Measurements from ENCODE around the gene PICALM. TPM values are rescaled to one million over a fixed set of nuclear protein-coding genes. Genes with fewer than 3 reads are reported as not detected.

Gene PICALM
- total and polyA plus RNA-seq, 2 donors (not counting 1 experiment from before 2014, with no cell fraction given), result 48.4 to 165 TPM

GRCh38 chr11:85923455-85923854 lies 145.4 kb downstream of the PICALM start:
- peaks cover 31% of the 10 kb centered on the region for H3K27me3 Mint-ChIP-seq
- Histone ChIP-seq H3K79me2 (ENCODE audit: control insufficient read depth, insufficient read depth, low read length) (no peaks in the 10 kb centered on the region), H3K9ac (ENCODE audit: low read length) (no peak overlapping the region), H3K9me3 (ENCODE audit: control extremely low read depth in 1 of 3, control insufficient read depth in 2 of 3, insufficient read depth in 1 of 3, low read length in 2 of 3) (peaks cover 0 to 5% (median 0%) of the 10 kb centered on the region in 3 donors), H3K27ac (ENCODE audit: low read length in 2 of 2) (no peak overlapping the region), H3K4me3 (ENCODE audit: control extremely low read depth in 1 of 5, extremely low read depth in 1 of 5, insufficient read depth in 1 of 5, low read depth in 2 of 5, low read length in 4 of 5) (no peak overlapping the region), H4K20me1 (ENCODE audit: control insufficient read depth, insufficient read depth, low read length, poor library complexity, severe bottlenecking) (no peaks in the 10 kb centered on the region), H3K27me3 (replicated peaks in 1 of 4; ENCODE audit: control extremely low read depth in 1 of 4, control insufficient read depth in 3 of 4, insufficient read depth in 4 of 4, low read length in 3 of 4) (peaks cover 0 to 5% (median 0%) of the 10 kb centered on the region in 4 experiments), H2AFZ (ENCODE audit: insufficient read depth, low read depth, low read length, poor library complexity, severe bottlenecking) (no peak overlapping the region), H3K4me2 (replicated peaks; ENCODE audit: low read depth, low read length, poor library complexity, severe bottlenecking) (no peak overlapping the region), H3K36me3 (replicated peaks in 1 of 2; ENCODE audit: control extremely low read depth in 1 of 2, control insufficient read depth in 1 of 2, extremely low read depth in 1 of 2, insufficient read depth in 2 of 2, low read length in 1 of 2) (no peaks in the 10 kb centered on the region), H3K4me1 (ENCODE audit: control insufficient read depth in 2 of 2, insufficient read depth in 2 of 2, low read length in 2 of 2) (no peaks in the 10 kb centered on the region)
- 100% methylated on average over 1 of the region's 1 CpG for WGBS (ENCODE audit: insufficient coverage)
- no peak overlapping the region for H3K4me3 Mint-ChIP-seq
- TF ChIP-seq EZH2 (IDR thresholded peaks at IDR 0.05; ENCODE audit: borderline replicate concordance, insufficient read depth, low read depth, low read length, poor library complexity, severe bottlenecking), result no peak
- no peak for TF ChIP-seq CTCF (IDR thresholded peaks at IDR 0.05)
- no peaks in the 10 kb centered on the region for H3K4me1 Mint-ChIP-seq
- no peaks in the 10 kb centered on the region for H3K9me3 Mint-ChIP-seq (ENCODE audit: insufficient read depth)
- DNase-seq (no peak), ATAC-seq (ENCODE audit: low read depth) (no peak)
- ChIA-PET POLR2A (no interaction called here), CTCF (no interaction called here)
- intact Hi-C loops (cut with micrococcal nuclease), result no loop called here
- no peak overlapping the region for H3K27ac Mint-ChIP-seq

- H3K4me2 ChIP-seq (replicated peaks; ENCODE audit: low read depth, low read length, poor library complexity, severe bottlenecking), result no peak overlapping the region
- CTCF ChIA-PET, result no interaction called here
- no CpG with 5 or more reads among the region's 1 CpG for WGBS (ENCODE audit: insufficient coverage)
- no peak overlapping the region for H2AFZ ChIP-seq (ENCODE audit: insufficient read depth, low read depth, low read length, poor library complexity, severe bottlenecking)
- TF ChIP-seq CTCF (IDR thresholded peaks at IDR 0.05) (no peak), EZH2 (IDR thresholded peaks at IDR 0.05; ENCODE audit: borderline replicate concordance, insufficient read depth, low read depth, low read length, poor library complexity, severe bottlenecking) (no peak)
- DNase-seq, result no peak
- Mint-ChIP-seq H3K4me1 (no peaks in the 10 kb centered on the region), H3K27me3 (peaks cover 23% of the 10 kb centered on the region), H3K4me3 (no peak overlapping the region), H3K27ac (no peak overlapping the region), H3K9me3 (ENCODE audit: insufficient read depth) (no peaks in the 10 kb centered on the region)
- H3K79me2 ChIP-seq (ENCODE audit: control insufficient read depth, insufficient read depth, low read length), result no peaks in the 10 kb centered on the region
- peaks cover 0 to 5% (median 0%) of the 10 kb centered on the region in 4 experiments for H3K27me3 ChIP-seq (replicated peaks in 1 of 4; ENCODE audit: control extremely low read depth in 1 of 4, control insufficient read depth in 3 of 4, insufficient read depth in 4 of 4, low read length in 3 of 4)
- H3K9ac ChIP-seq (ENCODE audit: low read length), result no peak overlapping the region
- no peak for ATAC-seq (ENCODE audit: low read depth)
- no peaks in the 10 kb centered on the region for H4K20me1 ChIP-seq (ENCODE audit: control insufficient read depth, insufficient read depth, low read length, poor library complexity, severe bottlenecking)
- H3K9me3 ChIP-seq (ENCODE audit: control extremely low read depth in 1 of 3, control insufficient read depth in 2 of 3, insufficient read depth in 1 of 3, low read length in 2 of 3), result peaks cover 0 to 5% (median 0%) of the 10 kb centered on the region in 3 donors
- intact Hi-C loops (cut with micrococcal nuclease), result no loop called here
- POLR2A ChIA-PET, result no interaction called here
- no peaks in the 10 kb centered on the region for H3K36me3 ChIP-seq (replicated peaks in 1 of 2; ENCODE audit: control extremely low read depth in 1 of 2, control insufficient read depth in 1 of 2, extremely low read depth in 1 of 2, insufficient read depth in 2 of 2, low read length in 1 of 2)
- H3K27ac ChIP-seq (ENCODE audit: low read length in 2 of 2), result no peak overlapping the region
- no peak overlapping the region for H3K4me3 ChIP-seq (ENCODE audit: control extremely low read depth in 1 of 5, extremely low read depth in 1 of 5, insufficient read depth in 1 of 5, low read depth in 2 of 5, low read length in 4 of 5)
- H3K4me1 ChIP-seq (ENCODE audit: control insufficient read depth in 2 of 2, insufficient read depth in 2 of 2, low read length in 2 of 2), result no peaks in the 10 kb centered on the region
Observed at GRCh38 chr11:85922367-85922766, 146.5 kb downstream of the PICALM start.

Data from B cell (primary cell).